Activated T-cell treated with anti-CD3 and anti-CD28 coated beads, Interleukin-2, amount 50 U/mL, for 24 hours (primary cell): Measurements from ENCODE around the gene ISCA1.

ENCODE experiments used
- DNase-seq: peaks from one replicate; pipeline ENCODE4 v3.0.0-alpha.2; 2020
- H3K27ac Mint-ChIP-seq: 2 replicates; pipeline ENCODE4 v1.8.0; 2020; ENCODE audit warnings: mild to moderate bottlenecking, mixed read lengths
- H3K27me3 Mint-ChIP-seq: 2 replicates; pipeline ENCODE4 v1.8.0; 2020; ENCODE audit warnings: mixed read lengths
- H3K36me3 Mint-ChIP-seq: 2 replicates; pipeline ENCODE4 v1.8.0; 2020; ENCODE audit warnings: low read depth, mixed read lengths
- H3K4me1 Mint-ChIP-seq: 2 replicates; pipeline ENCODE4 v1.8.0; 2020; ENCODE audit warnings: low read depth, mixed read lengths
- H3K4me3 Mint-ChIP-seq: 2 replicates; pipeline ENCODE4 v1.8.0; 2020; ENCODE audit warnings: mild to moderate bottlenecking, moderate library complexity, mixed read lengths
- H3K9me3 Mint-ChIP-seq: 2 replicates; pipeline ENCODE4 v1.8.0; 2020; ENCODE audit warnings: mixed read lengths

Gene ISCA1

DNA sequence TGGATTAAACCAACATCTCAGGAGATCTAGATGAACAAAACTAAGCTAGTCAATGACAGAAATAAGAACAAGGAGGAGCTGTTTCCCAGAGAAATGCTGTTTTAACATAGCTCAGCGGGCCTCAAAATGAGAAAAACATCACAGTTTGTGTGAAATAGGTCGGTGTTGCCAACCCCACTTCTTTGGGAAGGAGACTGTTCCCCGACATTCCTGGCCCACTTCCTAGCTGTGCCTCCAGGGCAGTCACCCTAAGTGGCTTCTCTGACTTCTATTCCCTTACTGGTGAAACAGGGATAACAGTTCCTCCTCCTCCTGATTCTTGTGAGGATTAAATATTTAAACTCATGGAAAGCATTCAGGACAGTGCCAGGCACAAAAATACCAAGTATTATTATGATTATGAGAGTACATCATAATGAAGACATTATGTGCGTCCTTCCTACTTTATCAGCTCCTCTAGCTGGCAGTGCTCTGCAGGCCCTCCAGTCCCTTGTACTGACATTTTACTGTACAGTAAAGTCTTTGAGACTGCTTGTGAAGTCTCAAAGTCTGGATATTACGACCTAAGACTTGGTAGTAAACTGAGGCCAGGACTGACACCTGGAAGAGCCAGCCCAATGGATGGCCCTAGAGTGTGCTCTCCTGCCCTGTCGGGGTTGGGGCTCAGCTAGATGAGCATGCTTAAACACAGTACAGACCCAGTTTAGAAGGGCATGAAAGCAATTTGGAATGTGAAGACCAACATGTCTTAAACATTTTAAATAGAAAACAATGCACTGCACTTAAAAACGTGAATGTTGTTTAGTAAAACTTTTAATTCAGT, 7.3 kb downstream of the ISCA1 start:
- no peaks in the 10 kb centered on the region for H3K27me3 Mint-ChIP-seq
- H3K4me1 Mint-ChIP-seq, result peaks cover 35% of the 10 kb centered on the region
- peaks cover 73% of the 10 kb centered on the region for H3K36me3 Mint-ChIP-seq
- H3K9me3 Mint-ChIP-seq, result no peaks in the 10 kb centered on the region
- no peak overlapping the region for H3K4me3 Mint-ChIP-seq
- no peak for DNase-seq
- no peak overlapping the region for H3K27ac Mint-ChIP-seq

GRCh38 chr9:86272221-86272620, 10.1 kb downstream of the ISCA1 start:
- Mint-ChIP-seq H3K27ac (no peak overlapping the region), H3K36me3 (peaks cover 63% of the 10 kb centered on the region), H3K9me3 (no peaks in the 10 kb centered on the region), H3K27me3 (no peaks in the 10 kb centered on the region), H3K4me3 (no peak overlapping the region), H3K4me1 (peaks cover 15% of the 10 kb centered on the region)
- no peak for DNase-seq

DNA sequence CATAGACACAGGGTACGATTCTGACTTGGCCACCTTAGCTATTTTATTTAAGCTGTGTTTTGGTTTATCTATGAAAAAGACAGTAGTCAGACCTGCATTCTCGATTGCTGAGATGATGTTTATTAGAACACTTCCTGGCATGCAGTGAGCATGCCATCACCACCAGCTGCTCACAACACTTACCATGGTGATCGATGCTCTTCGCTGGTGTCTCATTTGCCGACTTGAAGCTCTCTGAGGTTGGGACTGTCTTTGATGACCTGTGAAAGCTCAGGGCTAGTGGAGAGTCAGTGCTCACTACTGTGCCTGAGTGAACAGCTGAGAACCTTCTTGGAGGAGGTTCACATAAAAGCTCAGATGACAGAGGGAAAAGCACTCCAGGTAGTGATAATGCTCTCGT, 18.5 kb downstream of the ISCA1 start:
- no peak for DNase-seq
- peaks cover 6% of the 10 kb centered on the region for H3K4me1 Mint-ChIP-seq
- H3K4me3 Mint-ChIP-seq, result no peak overlapping the region
- no peaks in the 10 kb centered on the region for H3K27me3 Mint-ChIP-seq
- peaks cover 59% of the 10 kb centered on the region for H3K36me3 Mint-ChIP-seq
- no peak overlapping the region for H3K27ac Mint-ChIP-seq
- H3K9me3 Mint-ChIP-seq, result no peaks in the 10 kb centered on the region

- Mint-ChIP-seq H3K9me3 (no peaks in the 10 kb centered on the region), H3K4me1 (peaks cover 4% of the 10 kb centered on the region), H3K36me3 (peaks cover 53% of the 10 kb centered on the region), H3K27ac (no peak overlapping the region), H3K4me3 (no peak overlapping the region), H3K27me3 (no peaks in the 10 kb centered on the region)
- DNase-seq, result no peak
Observed at GRCh38 chr9:86262492-86262891, 19.8 kb downstream of the ISCA1 start.

DNA sequence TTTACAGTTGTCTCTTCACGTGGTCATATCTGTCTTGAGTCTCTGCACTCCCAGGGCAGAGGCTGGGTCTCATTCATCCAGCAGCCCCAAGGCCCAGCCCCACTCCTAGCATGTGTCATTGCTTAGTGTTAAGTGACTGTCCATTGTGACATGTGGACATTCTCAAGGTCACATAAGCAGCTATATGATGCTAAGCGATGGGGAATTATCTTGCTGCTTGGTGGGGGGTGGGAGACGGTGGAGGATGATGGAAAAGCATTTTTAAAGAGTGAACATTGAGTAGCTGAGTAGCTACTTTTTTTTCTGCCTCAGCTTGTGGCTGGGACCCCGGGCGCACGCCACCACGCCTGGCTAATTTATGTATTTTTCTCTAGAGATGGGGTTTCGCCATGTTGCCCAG, 22.8 kb downstream of the ISCA1 start, which contains the start of gene C9orf153:
Gene C9orf153, minus strand, starts transcription at position 101 of the 400 bp plus-strand sequence. CDS start 30,054 bp downstream, outside the sequence.
- DNase-seq, result no peak
- no peak within 1 kb of the TSS for H3K27ac Mint-ChIP-seq

GRCh38 chr9:86257391-86257790, 24.9 kb downstream of the ISCA1 start:
- H3K36me3 Mint-ChIP-seq, result peaks cover 18% of the 10 kb centered on the region
- H3K27me3 Mint-ChIP-seq, result no peaks in the 10 kb centered on the region
- H3K4me1 Mint-ChIP-seq, result no peaks in the 10 kb centered on the region
- H3K4me3 Mint-ChIP-seq, result no peak overlapping the region
- DNase-seq, result no peak
- H3K9me3 Mint-ChIP-seq, result peaks cover 13% of the 10 kb centered on the region
- H3K27ac Mint-ChIP-seq, result no peak overlapping the region

More for the DNA sequence above, 22.8 kb downstream of the ISCA1 start, which contains the start of gene C9orf153:
- Mint-ChIP-seq H3K4me1 (no peaks in the 10 kb centered on the region), H3K9me3 (no peaks in the 10 kb centered on the region), H3K27me3 (no peaks in the 10 kb centered on the region), H3K4me3 (no peak within 1 kb of the TSS), H3K36me3 (peaks cover 35% of the 10 kb centered on the region)

- Mint-ChIP-seq H3K27me3 (no peaks in the 10 kb centered on the region), H3K36me3 (peaks cover 13% of the 10 kb centered on the region), H3K4me3 (no peak overlapping the region), H3K4me1 (no peaks in the 10 kb centered on the region), H3K27ac (no peak overlapping the region), H3K9me3 (peaks cover 13% of the 10 kb centered on the region)
- DNase-seq, result no peak
Observed at GRCh38 chr9:86256653-86257052, 25.7 kb downstream of the ISCA1 start.

DNA sequence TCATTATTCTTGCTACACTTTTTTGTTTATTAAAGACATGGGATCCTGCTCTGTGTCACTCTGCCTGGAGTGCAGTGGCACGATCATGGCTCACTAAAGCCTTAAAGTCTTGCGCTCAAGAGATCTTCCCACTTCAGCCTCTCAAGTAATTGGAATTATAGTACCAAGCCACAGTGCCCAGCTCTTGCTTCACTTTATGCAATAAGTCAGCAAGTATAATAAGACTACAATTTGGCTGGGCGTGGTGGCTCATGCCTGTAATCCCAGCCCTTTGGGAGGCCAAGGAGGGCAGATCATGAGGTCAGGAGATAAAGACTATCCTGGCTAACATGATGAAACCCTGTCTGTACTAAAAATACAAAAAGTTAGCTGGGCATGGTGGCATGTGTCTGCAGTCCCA, 28.8 kb downstream of the ISCA1 start:
- Mint-ChIP-seq H3K9me3 (peaks cover 13% of the 10 kb centered on the region), H3K4me3 (no peak overlapping the region), H3K27ac (no peak overlapping the region), H3K4me1 (no peaks in the 10 kb centered on the region), H3K27me3 (peaks cover 4% of the 10 kb centered on the region), H3K36me3 (peaks cover 5% of the 10 kb centered on the region)
- no peak for DNase-seq

GRCh38 chr9:86252870-86253269, 29.5 kb downstream of the ISCA1 start:
- H3K4me1 Mint-ChIP-seq, result no peaks in the 10 kb centered on the region
- H3K9me3 Mint-ChIP-seq, result peaks cover 13% of the 10 kb centered on the region
- no peak for DNase-seq
- peaks cover 8% of the 10 kb centered on the region for H3K27me3 Mint-ChIP-seq
- no peak overlapping the region for H3K4me3 Mint-ChIP-seq
- peaks cover 5% of the 10 kb centered on the region for H3K36me3 Mint-ChIP-seq
- no peak overlapping the region for H3K27ac Mint-ChIP-seq

DNA sequence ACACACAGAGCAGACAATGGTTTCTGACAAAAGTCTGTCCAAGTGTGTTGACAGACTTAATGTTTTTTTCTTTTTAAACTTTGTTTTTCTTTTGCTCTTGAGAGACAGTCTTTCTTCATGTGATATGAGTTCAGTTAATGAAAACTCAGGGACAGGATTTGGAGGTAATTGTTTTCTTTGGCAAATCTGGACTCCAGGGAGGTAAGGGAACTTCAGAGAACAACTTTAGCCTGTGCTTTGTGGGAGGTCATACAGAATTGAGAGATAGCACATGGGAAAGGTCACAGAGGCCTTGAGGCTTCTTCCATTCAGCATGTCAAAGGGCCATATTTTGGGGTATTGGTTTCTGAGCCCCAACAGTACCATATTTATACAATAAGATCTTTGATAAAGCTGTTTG, 32.2 kb downstream of the ISCA1 start:
- no peak overlapping the region for H3K27ac Mint-ChIP-seq
- peaks cover 5% of the 10 kb centered on the region for H3K36me3 Mint-ChIP-seq
- peaks cover 16% of the 10 kb centered on the region for H3K27me3 Mint-ChIP-seq
- peaks cover 13% of the 10 kb centered on the region for H3K9me3 Mint-ChIP-seq
- H3K4me1 Mint-ChIP-seq, result no peaks in the 10 kb centered on the region
- no peak for DNase-seq
- H3K4me3 Mint-ChIP-seq, result no peak overlapping the region

DNA sequence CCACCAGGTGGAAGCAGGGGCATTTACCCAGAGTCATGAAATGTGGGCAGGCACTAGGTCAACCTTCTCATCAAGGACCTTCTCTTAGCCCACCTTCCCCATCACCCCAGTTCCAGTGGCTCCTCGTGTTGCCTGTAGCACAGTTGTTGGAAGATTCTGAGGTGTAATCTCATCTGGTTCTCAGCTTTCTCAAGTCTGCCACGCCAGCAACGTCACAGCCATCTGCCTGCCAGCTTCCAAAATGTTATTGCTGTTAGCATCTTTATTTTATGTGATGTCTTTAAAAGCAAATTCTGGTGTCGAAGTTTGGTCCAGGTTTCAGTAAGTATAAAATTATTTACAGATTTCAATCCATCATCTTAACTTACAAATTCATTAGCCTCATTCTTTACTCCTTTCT, 33.6 kb downstream of the ISCA1 start:
- no peaks in the 10 kb centered on the region for H3K4me1 Mint-ChIP-seq
- DNase-seq, result no peak
- peaks cover 8% of the 10 kb centered on the region for H3K9me3 Mint-ChIP-seq
- no peak overlapping the region for H3K4me3 Mint-ChIP-seq
- H3K36me3 Mint-ChIP-seq, result peaks cover 3% of the 10 kb centered on the region
- H3K27ac Mint-ChIP-seq, result no peak overlapping the region
- H3K27me3 Mint-ChIP-seq, result peaks cover 16% of the 10 kb centered on the region

- Mint-ChIP-seq H3K27me3 (peaks cover 16% of the 10 kb centered on the region), H3K27ac (no peak overlapping the region), H3K4me1 (peaks cover 1% of the 10 kb centered on the region), H3K9me3 (no peaks in the 10 kb centered on the region), H3K4me3 (no peak overlapping the region), H3K36me3 (no peaks in the 10 kb centered on the region)
- no peak for DNase-seq
Observed at GRCh38 chr9:86246752-86247161, 35.6 kb downstream of the ISCA1 start.

DNA sequence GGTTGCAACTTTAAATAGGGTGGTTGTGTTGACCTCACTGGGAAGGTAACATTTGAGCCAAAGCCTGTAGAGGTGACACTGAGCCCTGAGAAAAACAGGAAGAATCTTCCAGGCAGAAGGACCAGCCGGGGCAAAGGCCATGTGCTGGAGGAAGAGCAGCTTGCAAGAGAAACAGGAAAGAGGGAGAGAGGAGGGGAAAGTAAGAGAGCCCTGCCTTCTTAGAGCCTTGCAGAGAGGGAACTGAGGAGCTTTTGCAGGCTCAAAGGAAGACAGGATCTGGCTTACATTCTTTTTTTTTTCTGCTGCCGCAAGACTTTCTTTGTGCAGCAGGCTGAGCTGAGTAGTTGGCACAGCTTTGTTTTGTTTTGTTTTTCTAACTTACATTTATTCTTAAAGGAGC, 40.3 kb downstream of the ISCA1 start:
- no peaks in the 10 kb centered on the region for H3K9me3 Mint-ChIP-seq
- H3K4me1 Mint-ChIP-seq, result peaks cover 7% of the 10 kb centered on the region
- DNase-seq, result no peak
- H3K27me3 Mint-ChIP-seq, result peaks cover 2% of the 10 kb centered on the region
- no peak overlapping the region for H3K27ac Mint-ChIP-seq
- no peak overlapping the region for H3K4me3 Mint-ChIP-seq
- no peaks in the 10 kb centered on the region for H3K36me3 Mint-ChIP-seq

DNA sequence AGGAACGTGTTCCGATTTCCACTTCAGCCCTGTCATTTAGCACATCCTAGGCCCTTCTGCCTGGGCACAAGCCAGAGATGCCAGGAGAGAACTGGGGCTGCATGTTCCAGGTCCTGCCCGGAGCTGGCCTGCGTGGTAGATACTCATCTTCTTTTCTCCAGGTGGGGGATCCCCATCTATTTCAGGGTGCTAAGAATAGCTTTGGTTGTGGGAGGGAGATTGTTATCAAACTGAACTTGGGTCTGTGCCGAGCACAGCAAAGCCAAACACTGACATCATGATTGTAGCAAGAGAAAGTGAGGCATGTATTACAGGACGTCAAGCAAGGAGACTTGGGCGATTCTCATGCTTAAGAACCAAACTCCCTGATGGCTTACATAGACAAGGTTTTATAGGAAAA, 41.1 kb downstream of the ISCA1 start:
- Mint-ChIP-seq H3K4me3 (no peak overlapping the region), H3K36me3 (no peaks in the 10 kb centered on the region), H3K27me3 (no peaks in the 10 kb centered on the region), H3K27ac (no peak overlapping the region), H3K4me1 (peaks cover 7% of the 10 kb centered on the region), H3K9me3 (no peaks in the 10 kb centered on the region)
- DNase-seq, result no peak

DNA sequence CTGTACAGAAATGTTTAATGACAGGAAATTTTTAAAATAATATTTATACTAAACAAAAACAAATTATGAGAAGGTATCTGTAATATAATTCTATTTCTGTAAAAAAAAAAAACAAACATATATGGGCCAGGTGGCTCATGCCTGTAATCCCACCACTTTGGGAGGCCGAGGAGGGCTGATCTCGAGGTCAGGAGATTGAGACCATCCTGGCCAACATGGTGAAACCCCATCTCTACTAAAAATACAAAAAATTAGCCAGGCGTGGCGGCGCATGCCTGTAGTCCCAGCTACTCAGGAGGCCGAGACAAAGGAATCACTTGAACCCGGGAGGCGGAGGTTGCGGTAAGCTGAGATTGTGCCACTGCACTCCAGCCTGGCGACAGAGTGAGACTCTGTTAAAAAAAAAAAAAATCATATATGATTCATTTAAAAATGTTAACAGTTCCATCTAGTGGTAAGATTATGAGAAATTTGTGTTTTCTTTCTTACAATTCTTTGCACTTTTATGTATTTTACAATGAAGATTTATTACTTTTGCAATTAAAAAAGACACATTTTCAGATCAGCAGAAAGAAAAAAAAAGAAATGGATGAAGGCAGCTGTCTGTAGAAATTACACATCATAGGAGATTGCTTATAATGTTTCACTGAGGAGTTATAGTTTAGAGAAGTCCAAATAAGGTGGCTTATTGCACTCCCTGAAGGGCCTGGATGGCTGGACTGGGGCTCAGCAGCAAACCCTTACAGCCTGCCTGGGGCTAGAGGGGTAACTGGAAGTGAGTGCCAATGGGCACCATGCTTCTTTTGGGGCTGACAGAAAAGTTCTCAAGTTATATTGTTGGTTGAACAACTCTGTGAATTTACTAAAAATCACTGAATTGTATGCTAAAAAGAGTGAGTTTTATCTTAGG, 43.2 kb downstream of the ISCA1 start:
- DNase-seq, result no peak
- Mint-ChIP-seq H3K27ac (no peak overlapping the region), H3K4me3 (no peak overlapping the region), H3K4me1 (peaks cover 7% of the 10 kb centered on the region), H3K27me3 (peaks cover under 1% of the 10 kb centered on the region), H3K9me3 (no peaks in the 10 kb centered on the region), H3K36me3 (no peaks in the 10 kb centered on the region)
